GM18499 (cell line): ENCODE data around the gene LTBP2.

ENCODE experiments used
- ATAC-seq: cut with Tn5 transposase; IDR thresholded peaks from one replicate; pipeline ENCODE4 v1.9.1; 2021; ENCODE audit warnings: moderate number of reproducible peaks; ENCODE audit not compliant: insufficient read depth, unreplicated experiment

The LTBP2 gene

GRCh38 chr14:74594606-74595005 lies 17.4 kb downstream of the LTBP2 start:
- no peak for ATAC-seq

- no peak for ATAC-seq
Measured at GRCh38 chr14:74594029-74594428, 18.0 kb downstream of the LTBP2 start.

GRCh38 chr14:74593241-74593953 lies 18.6 kb downstream of the LTBP2 start:
- no peak for ATAC-seq

- no peak for ATAC-seq
Measured at GRCh38 chr14:74592476-74593201, 19.4 kb downstream of the LTBP2 start.

GRCh38 chr14:74591899-74592298 lies 20.1 kb downstream of the LTBP2 start:
- ATAC-seq = no peak

- ATAC-seq = no peak
Measured at GRCh38 chr14:74591394-74591793, 20.6 kb downstream of the LTBP2 start.

GRCh38 chr14:74589291-74589879 lies 22.7 kb downstream of the LTBP2 start:
- ATAC-seq = no peak

GRCh38 chr14:74587363-74587707 lies 24.7 kb downstream of the LTBP2 start:
- ATAC-seq = no peak

GRCh38 chr14:74586681-74587362 lies 25.2 kb downstream of the LTBP2 start:
- no peak for ATAC-seq

- no peak for ATAC-seq
Measured at GRCh38 chr14:74585406-74586335, 26.4 kb downstream of the LTBP2 start.

GRCh38 chr14:74584951-74585350 lies 27.1 kb downstream of the LTBP2 start:
- no peak for ATAC-seq

- no peak for ATAC-seq
Measured at GRCh38 chr14:74583689-74584434, 28.2 kb downstream of the LTBP2 start.

GRCh38 chr14:74582910-74583581 lies 29.0 kb downstream of the LTBP2 start:
- no peak for ATAC-seq

GRCh38 chr14:74580275-74580672 lies 31.8 kb downstream of the LTBP2 start:
- ATAC-seq = no peak

GRCh38 chr14:74579447-74580274 lies 32.4 kb downstream of the LTBP2 start:
- ATAC-seq = no peak

- ATAC-seq = no peak
Measured at GRCh38 chr14:74578479-74578878, 33.6 kb downstream of the LTBP2 start.

- ATAC-seq = no peak
Measured at GRCh38 chr14:74577948-74578275, 34.1 kb downstream of the LTBP2 start.
